DMS 273 (cell line): ENCODE data around the gene PLLP.

ENCODE experiments used
- DNase-seq: peaks from one replicate; lab custom pipeline; 2025; ENCODE audit not compliant: unreplicated experiment; lab: John Stamatoyannopoulos, UW

PLLP gene

GRCh38 chr16:57226701-57227621 is 57.5 kb downstream of the PLLP start:
- no peak for DNase-seq

GRCh38 chr16:57225978-57226377 is 58.5 kb downstream of the PLLP start:
- DNase-seq: no peak

- no peak for DNase-seq
These were observed 59.7 kb downstream of the PLLP start for GRCh38 chr16:57224651-57225335.

- no peak for DNase-seq
These were observed 61.4 kb downstream of the PLLP start for GRCh38 chr16:57223057-57223456.

GRCh38 chr16:57216968-57217367 is 67.5 kb downstream of the PLLP start:
- DNase-seq: no peak

- DNase-seq: no peak
These were observed 71.0 kb downstream of the PLLP start for GRCh38 chr16:57213462-57213861.

GRCh38 chr16:57209780-57210179 is 74.7 kb downstream of the PLLP start:
- no peak for DNase-seq

GRCh38 chr16:57208926-57209325 is 75.5 kb downstream of the PLLP start:
- DNase-seq: no peak
